Subcutaneous preadipocyte (primary cell): ENCODE measurements around the gene TMEM132C. TPM values are rescaled to one million over a fixed set of nuclear protein-coding genes. Genes with fewer than 3 reads are reported as not detected.

Experiments used
- small RNA-seq: library from RNA; depleted of rRNA; stranded (forward); fragments of <200 nt; gene quantifications from one replicate; pipeline ENCODE3, GENCODE V24; 2012
- total RNA-seq: library from RNA; depleted of rRNA; stranded (reverse); fragments of >200 nt; gene quantifications from 2 replicates; pipeline ENCODE4 v1.2.3, GENCODE V29; 2012

The TMEM132C gene
- total RNA-seq: under 0.01 TPM in 1 of 2 replicates, not detected in the other

GRCh38 chr12:128267131-128267622, at the start of gene TMEM132C:
Gene TMEM132C, plus strand, starts transcription at chr12:128267170. Its CDS starts 233 bp downstream, at chr12:128267403.

Small RNA genes within 50 kb of the gene (small RNA-seq; reads per million reads assigned to genes)
- gene MIR3612: not detected
- not detected for gene MIR4419B
